HG02981 (cell line): ENCODE data around the gene KISS1.
"Not testable (repeated sequence)": the region's sequence is repeated elsewhere in the genome, so short reads cannot be mapped to it uniquely, and the experiment has no call there.

ENCODE experiments used
- ATAC-seq: cut with Tn5 transposase; IDR thresholded peaks from one replicate; pipeline ENCODE4 v1.9.1; 2021; ENCODE audit warnings: mild to moderate bottlenecking, moderate library complexity; ENCODE audit not compliant: unreplicated experiment

KISS1 gene

GRCh38 chr1:204196068-204196795, at the start of gene KISS1:
KISS1 (minus strand) TSS chr1:204196491; CDS start chr1:204192876, 3,615 bp downstream.
- no peak for ATAC-seq

- ATAC-seq: no peak
Measured at GRCh38 chr1:204242920-204243319, 46.6 kb upstream of the KISS1 start.

GRCh38 chr1:204241914-204242313, 45.6 kb upstream of the KISS1 start:
- no peak for ATAC-seq

- no peak for ATAC-seq
Measured at GRCh38 chr1:204241050-204241449, 44.8 kb upstream of the KISS1 start.

- ATAC-seq: no peak
Measured at GRCh38 chr1:204240233-204240632, 43.9 kb upstream of the KISS1 start.

- ATAC-seq: not testable (repeated sequence)
Measured at GRCh38 chr1:204239401-204239800, 43.1 kb upstream of the KISS1 start.

GRCh38 chr1:204238520-204238919, 42.2 kb upstream of the KISS1 start:
- not testable (repeated sequence) for ATAC-seq

- not testable (repeated sequence) for ATAC-seq
Measured at GRCh38 chr1:204237515-204237914, 41.2 kb upstream of the KISS1 start.

GRCh38 chr1:204232526-204232925, 36.2 kb upstream of the KISS1 start:
- ATAC-seq: no peak

- no peak for ATAC-seq
Measured at GRCh38 chr1:204230211-204230610, 33.9 kb upstream of the KISS1 start.

- no peak for ATAC-seq
Measured at GRCh38 chr1:204228896-204229295, 32.6 kb upstream of the KISS1 start.

GRCh38 chr1:204227996-204228785, 31.9 kb upstream of the KISS1 start:
- ATAC-seq: no peak

- ATAC-seq: no peak
Measured at GRCh38 chr1:204227351-204227750, 31.1 kb upstream of the KISS1 start.

- no peak for ATAC-seq
Measured at GRCh38 chr1:204225841-204226735, 29.8 kb upstream of the KISS1 start.

GRCh38 chr1:204224655-204225054, 28.4 kb upstream of the KISS1 start:
- no peak for ATAC-seq

- no peak for ATAC-seq
Measured at GRCh38 chr1:204223129-204223860, 27.0 kb upstream of the KISS1 start.

GRCh38 chr1:204222764-204223055, 26.4 kb upstream of the KISS1 start:
- ATAC-seq: no peak

- ATAC-seq: no peak
Measured at GRCh38 chr1:204222006-204222763, 25.9 kb upstream of the KISS1 start.

GRCh38 chr1:204221271-204221670, 25.0 kb upstream of the KISS1 start:
- ATAC-seq: no peak
